Psoas muscle (tissue), 8 donors: ENCODE measurements around the gene MGAT3. TPM values are rescaled to one million over a fixed set of nuclear protein-coding genes. Genes with fewer than 3 reads are reported as not detected.
A peak's percentile ranks its signal among the peaks of the same experiment; 100 is the strongest.

Experiments
- ATAC-seq, 4 donors: fragments of 200-7000 bp; cut with Tn5 transposase; one replicate each; pipeline ENCODE4 v1.9.1; 2020; ENCODE audit warnings: moderate library complexity in 3 of 4, mild to moderate bottlenecking in 2 of 4
- DNase-seq, 2 donors: peaks; one replicate each; pipeline ENCODE4 v3.0.0-alpha.2; 2020
- H3K27ac ChIP-seq: fragments of 200-600 bp; one replicate; pipeline ENCODE4 v1.8.0; 2022
- H3K27me3 ChIP-seq, 3 donors: fragments of 200-600 bp in 1 of 3; one replicate each; pipeline versions ENCODE4 v1.6.1 to v1.8.0; 2013 to 2022; ENCODE audit warnings: low read length in 2 of 3, mild to moderate bottlenecking in 2 of 3, moderate library complexity in 1 of 3; ENCODE audit not compliant: insufficient read depth in 3 of 3
- H3K36me3 ChIP-seq, 2 donors: fragments of 200-600 bp in 1 of 2; one replicate each; pipeline versions ENCODE4 v1.6.1 to v1.8.0; 2013 to 2022; ENCODE audit warnings: low read depth in 1 of 2, mild to moderate bottlenecking in 1 of 2, moderate library complexity in 1 of 2; ENCODE audit not compliant: insufficient read depth in 1 of 2
- H3K4me1 ChIP-seq: fragments of 200-600 bp; one replicate; pipeline ENCODE4 v1.8.0; 2022
- H3K4me3 ChIP-seq: fragments of 200-600 bp; one replicate; pipeline ENCODE4 v1.8.0; 2022; ENCODE audit warnings: mild to moderate bottlenecking
- H3K9me3 ChIP-seq: fragments of 200-600 bp; one replicate; pipeline ENCODE4 v1.8.0; 2022
- CTCF ChIP-seq: fragments of 200-600 bp; IDR thresholded peaks from one replicate; pipeline ENCODE4 v1.8.0; 2022; ENCODE audit warnings: antibody characterized with exemption
- WGBS, 3 donors: extraction: QIAGEN DNeasy Blood & Tissue Kit; methylation state at CpG; one replicate each; pipeline versions ENCODE4 v1.1.6 to v1.1.7; 2013; 5-methylcytosine and 5-hydroxymethylcytosine counted together
- intact Hi-C, 2 donors: fragments of 100-400 bp; cut with DNase I; formaldehyde crosslinking; loops; one replicate each; pipeline versions ENCODE4 v1.11.0 to v1.14.2; 2022
- polyA plus RNA-seq, 3 donors: library from polyadenylated mRNA; stranded (reverse); fragments of 200-250 nt; gene quantifications; one replicate each; pipeline ENCODE4 v1.2.3, GENCODE V29; 2013
- total RNA-seq, 4 donors: library from RNA; stranded (reverse); fragmentation: NEBNext Ultra II Directional in 2 of 4; extraction: Animal tissue kit (Norgen Biotek cat#: 25700) in 2 of 4; gene quantifications; one replicate each; pipeline versions ENCODE4 v1.2.1 to v1.2.4, GENCODE V29; 2021 to 2023
- donor health status: healthy with polysubstance abuse.
- donor health status: DM: no; HTN: no; CAD: no; lungs with moderate emphysema.
- donor health status: Bipolar disorder and iron deficiency.
- donor health status: healthy.
- donor health status: DM: yes; HTN: yes; CAD: no.
- donor health status: DM: no; HTN: no; CAD: no.
- donor health status: DM: no; HTN: no; CAD: no.
- donor health status: DM: yes; HTN: yes; CAD: no.

The MGAT3 gene
- total and polyA plus RNA-seq, 7 donors, result 0.53 to 2.2 (median 1.4) TPM

GRCh38 chr22:39433476-39434242 is 23.2 kb upstream of the MGAT3 start:
- H3K9me3 ChIP-seq, result no peaks in the 10 kb centered on the region
- ATAC-seq, result no peak
- peak in 1 of 2 donors; percentile 9 for DNase-seq
- H3K36me3 ChIP-seq, result peaks cover 0 to 25% of the 10 kb centered on the region in 2 donors
- H3K27me3 ChIP-seq, result no peaks in the 10 kb centered on the region
- TF ChIP-seq CTCF, result no peak
- H3K4me3 ChIP-seq, result no peak overlapping the region
- H3K27ac ChIP-seq, result peak overlapping the region; percentile 85
- WGBS, 3 donors, result 77 to 87% (median 81%) methylated on average over 31 of the region's 31 CpGs
- intact Hi-C loops, result no loop called here
- H3K4me1 ChIP-seq, result peaks cover 39% of the 10 kb centered on the region

GRCh38 chr22:39434243-39434653 is 22.6 kb upstream of the MGAT3 start:
- ATAC-seq, result peak; percentile 38 to 61 (median 56)
- no peak for TF ChIP-seq CTCF
- WGBS, 3 donors, result 50 to 60% (median 58%) methylated on average over 18 of the region's 18 CpGs

GRCh38 chr22:39434721-39435120 is 22.1 kb upstream of the MGAT3 start:
- Histone ChIP-seq H3K36me3 (peaks cover 0 to 16% of the 10 kb centered on the region in 2 donors), H3K27me3 (no peaks in the 10 kb centered on the region), H3K9me3 (no peaks in the 10 kb centered on the region), H3K4me3 (no peak overlapping the region), H3K4me1 (peaks cover 39% of the 10 kb centered on the region), H3K27ac (peak overlapping the region; percentile 85)
- ATAC-seq (no peak), DNase-seq (no peak)
- intact Hi-C loops, result loop anchor here in 1 of 2 donors (5.0 kb wide), 1 partner anchor 37 kb away; the partner anchor contains the start of gene TAB1
- WGBS, 3 donors, result 70 to 77% (median 74%) methylated on average over 6 of the region's 6 CpGs
- TF ChIP-seq CTCF, result no peak

More at GRCh38 chr22:39434243-39434653, 22.6 kb upstream of the MGAT3 start:
- H3K9me3 ChIP-seq, result no peaks in the 10 kb centered on the region
- no peaks in the 10 kb centered on the region for H3K27me3 ChIP-seq
- peak; percentile 64 to 73 for DNase-seq
- intact Hi-C loops, result no loop called here
- peaks cover 39% of the 10 kb centered on the region for H3K4me1 ChIP-seq
- H3K27ac ChIP-seq, result peak overlapping the region; percentile 85
- no peak overlapping the region for H3K4me3 ChIP-seq
- peaks cover 0 to 19% of the 10 kb centered on the region in 2 donors for H3K36me3 ChIP-seq

GRCh38 chr22:39435616-39436015 is 21.2 kb upstream of the MGAT3 start:
- TF ChIP-seq CTCF, result no peak
- H3K4me3 ChIP-seq, result no peak overlapping the region
- no peak overlapping the region for H3K27ac ChIP-seq
- ATAC-seq, result no peak
- 80 to 88% (median 83%) methylated on average over 8 of the region's 8 CpGs for WGBS, 3 donors
- no peak for DNase-seq
- H3K27me3 ChIP-seq, result peaks cover 0 to 8% (median 0%) of the 10 kb centered on the region in 3 donors
- peaks cover 38% of the 10 kb centered on the region for H3K4me1 ChIP-seq
- intact Hi-C loops, result loop anchor here in 1 of 2 donors (5.0 kb wide), 1 partner anchor 38 kb away; the partner anchor contains the start of gene TAB1
- H3K9me3 ChIP-seq, result no peaks in the 10 kb centered on the region
- peaks cover 0 to 7% of the 10 kb centered on the region in 2 donors for H3K36me3 ChIP-seq
